ENCODE results near the gene SLC4A4. TPM values are rescaled to one million over a fixed set of nuclear protein-coding genes. Genes with fewer than 3 reads are reported as not detected.

Gene SLC4A4
- total and polyA plus RNA-seq, 4 donors, result 3.0 to 36.7 (median 8.2) TPM

DNA sequence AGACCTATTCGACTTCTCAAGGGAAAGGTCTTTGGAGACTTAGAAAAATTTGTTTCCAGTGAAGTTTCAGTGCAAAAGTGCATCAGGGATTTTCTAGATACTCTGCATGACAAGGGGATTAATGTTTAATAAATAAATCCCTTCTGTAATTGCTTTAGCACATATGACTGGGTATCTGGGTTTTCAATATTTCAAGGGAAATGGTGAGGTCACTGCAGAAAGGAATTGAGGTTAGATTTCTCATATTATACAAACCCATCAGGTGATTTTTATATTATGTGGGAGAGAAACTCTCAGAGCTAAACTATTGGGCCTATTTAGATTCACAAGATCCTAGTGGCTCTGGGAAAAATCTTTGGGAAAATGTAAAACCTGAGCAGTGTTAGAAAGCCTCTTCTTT is 48.3 kb upstream of the SLC4A4 start:
- TF ChIP-seq, protein P1, sequence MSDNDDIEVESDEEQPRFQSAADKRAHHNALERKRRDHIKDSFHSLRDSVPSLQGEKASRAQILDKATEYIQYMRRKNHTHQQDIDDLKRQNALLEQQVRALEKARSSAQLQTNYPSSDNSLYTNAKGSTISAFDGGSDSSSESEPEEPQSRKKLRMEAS (IDR thresholded peaks at IDR 0.05), result no peak
- TF ChIP-seq RAD21 (IDR thresholded peaks at IDR 0.05) (no peak), NR2F2 (IDR thresholded peaks at IDR 0.05) (no peak), GABPA (IDR thresholded peaks at IDR 0.05 in 1 of 2, conservative IDR thresholded peaks at IDR 0.05 in 1 of 2) (no peak), HNF4A (conservative IDR thresholded peaks at IDR 0.05) (no peak), SP1 (IDR thresholded peaks at IDR 0.05) (no peak), EGR1 (IDR thresholded peaks at IDR 0.05; ENCODE audit: low read depth in 2 of 2) (no peak), YY1 (IDR thresholded peaks at IDR 0.05) (no peak), HNF4G (IDR thresholded peaks at IDR 0.05) (no peak), TAF1 (conservative IDR thresholded peaks at IDR 0.05) (no peak), JUND (IDR thresholded peaks at IDR 0.05) (no peak), RXRA (IDR thresholded peaks at IDR 0.05) (no peak), FOXA1 (IDR thresholded peaks at IDR 0.05) (no peak), FOXA2 (IDR thresholded peaks at IDR 0.05) (no peak)
- TF ChIP-seq, protein P2, sequence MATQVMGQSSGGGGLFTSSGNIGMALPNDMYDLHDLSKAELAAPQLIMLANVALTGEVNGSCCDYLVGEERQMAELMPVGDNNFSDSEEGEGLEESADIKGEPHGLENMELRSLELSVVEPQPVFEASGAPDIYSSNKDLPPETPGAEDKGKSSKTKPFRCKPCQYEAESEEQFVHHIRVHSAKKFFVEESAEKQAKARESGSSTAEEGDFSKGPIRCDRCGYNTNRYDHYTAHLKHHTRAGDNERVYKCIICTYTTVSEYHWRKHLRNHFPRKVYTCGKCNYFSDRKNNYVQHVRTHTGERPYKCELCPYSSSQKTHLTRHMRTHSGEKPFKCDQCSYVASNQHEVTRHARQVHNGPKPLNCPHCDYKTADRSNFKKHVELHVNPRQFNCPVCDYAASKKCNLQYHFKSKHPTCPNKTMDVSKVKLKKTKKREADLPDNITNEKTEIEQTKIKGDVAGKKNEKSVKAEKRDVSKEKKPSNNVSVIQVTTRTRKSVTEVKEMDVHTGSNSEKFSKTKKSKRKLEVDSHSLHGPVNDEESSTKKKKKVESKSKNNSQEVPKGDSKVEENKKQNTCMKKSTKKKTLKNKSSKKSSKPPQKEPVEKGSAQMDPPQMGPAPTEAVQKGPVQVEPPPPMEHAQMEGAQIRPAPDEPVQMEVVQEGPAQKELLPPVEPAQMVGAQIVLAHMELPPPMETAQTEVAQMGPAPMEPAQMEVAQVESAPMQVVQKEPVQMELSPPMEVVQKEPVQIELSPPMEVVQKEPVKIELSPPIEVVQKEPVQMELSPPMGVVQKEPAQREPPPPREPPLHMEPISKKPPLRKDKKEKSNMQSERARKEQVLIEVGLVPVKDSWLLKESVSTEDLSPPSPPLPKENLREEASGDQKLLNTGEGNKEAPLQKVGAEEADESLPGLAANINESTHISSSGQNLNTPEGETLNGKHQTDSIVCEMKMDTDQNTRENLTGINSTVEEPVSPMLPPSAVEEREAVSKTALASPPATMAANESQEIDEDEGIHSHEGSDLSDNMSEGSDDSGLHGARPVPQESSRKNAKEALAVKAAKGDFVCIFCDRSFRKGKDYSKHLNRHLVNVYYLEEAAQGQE (IDR thresholded peaks at IDR 0.05), result no peak
- TF ChIP-seq, protein P3, sequence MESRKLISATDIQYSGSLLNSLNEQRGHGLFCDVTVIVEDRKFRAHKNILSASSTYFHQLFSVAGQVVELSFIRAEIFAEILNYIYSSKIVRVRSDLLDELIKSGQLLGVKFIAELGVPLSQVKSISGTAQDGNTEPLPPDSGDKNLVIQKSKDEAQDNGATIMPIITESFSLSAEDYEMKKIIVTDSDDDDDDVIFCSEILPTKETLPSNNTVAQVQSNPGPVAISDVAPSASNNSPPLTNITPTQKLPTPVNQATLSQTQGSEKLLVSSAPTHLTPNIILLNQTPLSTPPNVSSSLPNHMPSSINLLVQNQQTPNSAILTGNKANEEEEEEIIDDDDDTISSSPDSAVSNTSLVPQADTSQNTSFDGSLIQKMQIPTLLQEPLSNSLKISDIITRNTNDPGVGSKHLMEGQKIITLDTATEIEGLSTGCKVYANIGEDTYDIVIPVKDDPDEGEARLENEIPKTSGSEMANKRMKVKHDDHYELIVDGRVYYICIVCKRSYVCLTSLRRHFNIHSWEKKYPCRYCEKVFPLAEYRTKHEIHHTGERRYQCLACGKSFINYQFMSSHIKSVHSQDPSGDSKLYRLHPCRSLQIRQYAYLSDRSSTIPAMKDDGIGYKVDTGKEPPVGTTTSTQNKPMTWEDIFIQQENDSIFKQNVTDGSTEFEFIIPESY (IDR thresholded peaks at IDR 0.05), result no peak
- TF ChIP-seq, protein P4, sequence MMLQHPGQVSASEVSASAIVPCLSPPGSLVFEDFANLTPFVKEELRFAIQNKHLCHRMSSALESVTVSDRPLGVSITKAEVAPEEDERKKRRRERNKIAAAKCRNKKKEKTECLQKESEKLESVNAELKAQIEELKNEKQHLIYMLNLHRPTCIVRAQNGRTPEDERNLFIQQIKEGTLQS (IDR thresholded peaks at IDR 0.05), result no peak
- TF ChIP-seq, protein P5, sequence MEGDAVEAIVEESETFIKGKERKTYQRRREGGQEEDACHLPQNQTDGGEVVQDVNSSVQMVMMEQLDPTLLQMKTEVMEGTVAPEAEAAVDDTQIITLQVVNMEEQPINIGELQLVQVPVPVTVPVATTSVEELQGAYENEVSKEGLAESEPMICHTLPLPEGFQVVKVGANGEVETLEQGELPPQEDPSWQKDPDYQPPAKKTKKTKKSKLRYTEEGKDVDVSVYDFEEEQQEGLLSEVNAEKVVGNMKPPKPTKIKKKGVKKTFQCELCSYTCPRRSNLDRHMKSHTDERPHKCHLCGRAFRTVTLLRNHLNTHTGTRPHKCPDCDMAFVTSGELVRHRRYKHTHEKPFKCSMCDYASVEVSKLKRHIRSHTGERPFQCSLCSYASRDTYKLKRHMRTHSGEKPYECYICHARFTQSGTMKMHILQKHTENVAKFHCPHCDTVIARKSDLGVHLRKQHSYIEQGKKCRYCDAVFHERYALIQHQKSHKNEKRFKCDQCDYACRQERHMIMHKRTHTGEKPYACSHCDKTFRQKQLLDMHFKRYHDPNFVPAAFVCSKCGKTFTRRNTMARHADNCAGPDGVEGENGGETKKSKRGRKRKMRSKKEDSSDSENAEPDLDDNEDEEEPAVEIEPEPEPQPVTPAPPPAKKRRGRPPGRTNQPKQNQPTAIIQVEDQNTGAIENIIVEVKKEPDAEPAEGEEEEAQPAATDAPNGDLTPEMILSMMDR (IDR thresholded peaks at IDR 0.05; ENCODE audit: low read depth, low read length, missing input control), result no peak
- Histone ChIP-seq H3K27me3 (ENCODE audit: control insufficient read depth in 4 of 4, insufficient read depth in 4 of 4, low read length in 3 of 4) (no peaks in the 10 kb centered on the region), H3K9ac (ENCODE audit: low read depth in 1 of 2, low read length in 2 of 2) (no peak overlapping the region), H3K9me3 (ENCODE audit: control insufficient read depth in 4 of 4, low read length in 3 of 4) (no peaks in the 10 kb centered on the region), H3K4me3 (ENCODE audit: low read depth in 1 of 3, low read length in 3 of 3) (no peak overlapping the region), H3K27ac (ENCODE audit: low read depth in 1 of 2, low read length in 2 of 2) (no peak overlapping the region), H3K36me3 (ENCODE audit: control insufficient read depth in 4 of 4, insufficient read depth in 3 of 4, low read depth in 1 of 4, low read length in 3 of 4) (no peaks in the 10 kb centered on the region), H3K4me1 (ENCODE audit: control insufficient read depth in 4 of 4, insufficient read depth in 4 of 4, low read length in 3 of 4) (peaks cover 0 to 2% (median 0%) of the 10 kb centered on the region in 4 donors)
- DNase-seq (ENCODE audit: low spot score), result no peak
- WGBS, result 93% methylated on average over 1 of the region's 1 CpG

Measured in liver (tissue), 9 donors.